ENCODE results near the gene PLOD2. TPM values are rescaled to one million over a fixed set of nuclear protein-coding genes. Genes with fewer than 3 reads are reported as not detected.

The PLOD2 gene
- polyA plus RNA-seq, 1 donor (not counting 4 experiments of a cell fraction or from before 2014, with no cell fraction given), result 30.0 TPM

DNA sequence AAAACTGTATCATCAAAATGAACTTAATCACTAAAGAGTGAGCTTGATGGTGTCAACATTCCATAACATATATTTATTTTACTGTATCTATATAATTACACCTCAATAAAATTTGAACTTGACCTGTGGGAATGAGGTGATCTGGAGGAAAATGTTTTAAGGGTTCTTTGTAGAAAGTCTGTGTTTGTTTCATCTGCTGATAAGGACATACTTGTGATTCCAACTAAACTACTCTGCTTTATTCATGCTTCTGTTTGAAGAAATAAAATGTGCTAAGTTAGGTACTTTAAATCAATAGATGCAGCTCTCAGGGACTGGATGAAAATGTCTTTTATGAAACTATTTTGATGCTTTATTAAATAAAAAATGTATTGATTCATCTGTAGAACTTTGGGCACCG lies 11.6 kb upstream of the PLOD2 start:
- Histone ChIP-seq H3K27ac (ENCODE audit: control insufficient read depth, insufficient read depth, low read length) (no peak overlapping the region), H4K20me1 (ENCODE audit: control insufficient read depth, extremely low read depth, insufficient read depth, low read length) (no peaks in the 10 kb centered on the region), H3K79me2 (ENCODE audit: control insufficient read depth, insufficient read depth, low read length) (no peaks in the 10 kb centered on the region), H2AFZ (ENCODE audit: control insufficient read depth, low read length) (no peak overlapping the region), H3K27me3 (ENCODE audit: control insufficient read depth, extremely low read depth, insufficient read depth, low read length) (no peaks in the 10 kb centered on the region), H3K4me1 (ENCODE audit: control insufficient read depth, extremely low read depth, insufficient read depth, low read length) (no peaks in the 10 kb centered on the region), H3K9me1 (ENCODE audit: control insufficient read depth, extremely low read depth, insufficient read depth, low read length) (no peaks in the 10 kb centered on the region), H3K36me3 (ENCODE audit: control insufficient read depth in 2 of 2, extremely low read depth in 1 of 2, insufficient read depth in 2 of 2, low read length in 2 of 2) (no peaks in the 10 kb centered on the region), H3K4me2 (ENCODE audit: control insufficient read depth, extremely low read depth, insufficient read depth, low read depth, low read length) (no peak overlapping the region), H3K4me3 (ENCODE audit: control insufficient read depth in 2 of 3, extremely low read depth in 1 of 3, insufficient read depth in 2 of 3, low read depth in 1 of 3, low read length in 3 of 3) (no peak overlapping the region), H3K9ac (ENCODE audit: control insufficient read depth, extremely low read depth, insufficient read depth, low read length) (no peak overlapping the region), H3K9me3 (ENCODE audit: control insufficient read depth, low read depth, low read length) (no peaks in the 10 kb centered on the region)
- TF ChIP-seq EZH2 (IDR thresholded peaks at IDR 0.05; ENCODE audit: low read length), result no peak
- TF ChIP-seq, protein P1, sequence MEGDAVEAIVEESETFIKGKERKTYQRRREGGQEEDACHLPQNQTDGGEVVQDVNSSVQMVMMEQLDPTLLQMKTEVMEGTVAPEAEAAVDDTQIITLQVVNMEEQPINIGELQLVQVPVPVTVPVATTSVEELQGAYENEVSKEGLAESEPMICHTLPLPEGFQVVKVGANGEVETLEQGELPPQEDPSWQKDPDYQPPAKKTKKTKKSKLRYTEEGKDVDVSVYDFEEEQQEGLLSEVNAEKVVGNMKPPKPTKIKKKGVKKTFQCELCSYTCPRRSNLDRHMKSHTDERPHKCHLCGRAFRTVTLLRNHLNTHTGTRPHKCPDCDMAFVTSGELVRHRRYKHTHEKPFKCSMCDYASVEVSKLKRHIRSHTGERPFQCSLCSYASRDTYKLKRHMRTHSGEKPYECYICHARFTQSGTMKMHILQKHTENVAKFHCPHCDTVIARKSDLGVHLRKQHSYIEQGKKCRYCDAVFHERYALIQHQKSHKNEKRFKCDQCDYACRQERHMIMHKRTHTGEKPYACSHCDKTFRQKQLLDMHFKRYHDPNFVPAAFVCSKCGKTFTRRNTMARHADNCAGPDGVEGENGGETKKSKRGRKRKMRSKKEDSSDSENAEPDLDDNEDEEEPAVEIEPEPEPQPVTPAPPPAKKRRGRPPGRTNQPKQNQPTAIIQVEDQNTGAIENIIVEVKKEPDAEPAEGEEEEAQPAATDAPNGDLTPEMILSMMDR (optimal IDR thresholded peaks at IDR 0.05 in 1 of 3, IDR thresholded peaks at IDR 0.05 in 1 of 3, conservative IDR thresholded peaks at IDR 0.05 in 1 of 3; ENCODE audit: extremely low read depth in 1 of 3, insufficient read depth in 2 of 3, low read length in 3 of 3), result no peak
- dilution Hi-C loops (cut with MboI; ENCODE audit: extremely low pct_ligation_motif_present, low sequenced_read_pairs), result no loop called here
- FAIRE-seq, result no peak
- no peak for DNase-seq (ENCODE audit: low read depth, low spot score)

DNA sequence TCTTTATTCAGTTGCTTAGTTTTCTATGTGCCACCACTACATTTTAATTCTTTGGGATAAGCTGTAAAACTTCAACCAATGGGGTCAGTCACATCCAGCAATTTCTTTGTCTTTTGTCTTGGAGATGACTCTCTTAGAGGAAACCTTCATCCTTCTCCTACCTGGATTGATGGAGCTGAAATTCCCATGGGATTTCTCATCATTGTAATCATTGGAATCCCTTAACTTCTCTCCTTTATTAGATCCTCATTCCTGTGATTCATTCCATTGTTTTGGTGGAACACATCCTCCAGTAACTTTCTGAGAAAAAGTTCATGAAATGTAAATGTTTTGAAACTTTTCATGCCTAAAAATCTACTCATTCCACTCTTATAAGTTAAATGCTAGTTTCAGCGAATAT lies 9.6 kb upstream of the PLOD2 start:
- Histone ChIP-seq H3K79me2 (ENCODE audit: control insufficient read depth, insufficient read depth, low read length) (no peaks in the 10 kb centered on the region), H3K4me2 (ENCODE audit: control insufficient read depth, extremely low read depth, insufficient read depth, low read depth, low read length) (no peak overlapping the region), H2AFZ (ENCODE audit: control insufficient read depth, low read length) (no peak overlapping the region), H4K20me1 (ENCODE audit: control insufficient read depth, extremely low read depth, insufficient read depth, low read length) (no peaks in the 10 kb centered on the region), H3K9ac (ENCODE audit: control insufficient read depth, extremely low read depth, insufficient read depth, low read length) (no peak overlapping the region), H3K4me1 (ENCODE audit: control insufficient read depth, extremely low read depth, insufficient read depth, low read length) (peaks cover 14% of the 10 kb centered on the region), H3K9me3 (ENCODE audit: control insufficient read depth, low read depth, low read length) (no peaks in the 10 kb centered on the region), H3K36me3 (ENCODE audit: control insufficient read depth in 2 of 2, extremely low read depth in 1 of 2, insufficient read depth in 2 of 2, low read length in 2 of 2) (no peaks in the 10 kb centered on the region), H3K9me1 (ENCODE audit: control insufficient read depth, extremely low read depth, insufficient read depth, low read length) (no peaks in the 10 kb centered on the region), H3K27me3 (ENCODE audit: control insufficient read depth, extremely low read depth, insufficient read depth, low read length) (no peaks in the 10 kb centered on the region), H3K4me3 (ENCODE audit: control insufficient read depth in 2 of 3, extremely low read depth in 1 of 3, insufficient read depth in 2 of 3, low read depth in 1 of 3, low read length in 3 of 3) (no peak overlapping the region), H3K27ac (ENCODE audit: control insufficient read depth, insufficient read depth, low read length) (no peak overlapping the region)
- no peak for DNase-seq (ENCODE audit: low read depth, low spot score)
- FAIRE-seq, result no peak
- dilution Hi-C loops (cut with MboI; ENCODE audit: extremely low pct_ligation_motif_present, low sequenced_read_pairs), result no loop called here
- TF ChIP-seq EZH2 (IDR thresholded peaks at IDR 0.05; ENCODE audit: low read length), result no peak
- TF ChIP-seq, protein P1 (optimal IDR thresholded peaks at IDR 0.05 in 1 of 3, IDR thresholded peaks at IDR 0.05 in 1 of 3, conservative IDR thresholded peaks at IDR 0.05 in 1 of 3; ENCODE audit: extremely low read depth in 1 of 3, insufficient read depth in 2 of 3, low read length in 3 of 3), result no peak
